Keratinocyte (primary cell): ENCODE measurements around the gene HLX.
A peak's percentile ranks its signal among the peaks of the same experiment; 100 is the strongest.

Experiments used
- CTCF ChIP-seq, 3 experiments: IDR thresholded peaks in 1 of 3; conservative IDR thresholded peaks in 1 of 3; optimal IDR thresholded peaks in 1 of 3; 2 replicates in 2 of 3; 3 replicates in 1 of 3; pipeline versions ENCODE3 to v1.5.1; 2011; ENCODE audit warnings: low read length in 3 of 3, mild to moderate bottlenecking in 3 of 3, moderate library complexity in 2 of 3, control low read depth in 1 of 3, inconsistent platforms in 1 of 3; ENCODE audit not compliant: insufficient read depth in 2 of 3; ENCODE audit errors: extremely low read depth in 1 of 3
- EZH2 ChIP-seq: IDR thresholded peaks from one replicate; pipeline ENCODE4 v1.6.1; 2012; ENCODE audit warnings: inconsistent platforms, mild to moderate bottlenecking, low read length, moderate library complexity

DNA sequence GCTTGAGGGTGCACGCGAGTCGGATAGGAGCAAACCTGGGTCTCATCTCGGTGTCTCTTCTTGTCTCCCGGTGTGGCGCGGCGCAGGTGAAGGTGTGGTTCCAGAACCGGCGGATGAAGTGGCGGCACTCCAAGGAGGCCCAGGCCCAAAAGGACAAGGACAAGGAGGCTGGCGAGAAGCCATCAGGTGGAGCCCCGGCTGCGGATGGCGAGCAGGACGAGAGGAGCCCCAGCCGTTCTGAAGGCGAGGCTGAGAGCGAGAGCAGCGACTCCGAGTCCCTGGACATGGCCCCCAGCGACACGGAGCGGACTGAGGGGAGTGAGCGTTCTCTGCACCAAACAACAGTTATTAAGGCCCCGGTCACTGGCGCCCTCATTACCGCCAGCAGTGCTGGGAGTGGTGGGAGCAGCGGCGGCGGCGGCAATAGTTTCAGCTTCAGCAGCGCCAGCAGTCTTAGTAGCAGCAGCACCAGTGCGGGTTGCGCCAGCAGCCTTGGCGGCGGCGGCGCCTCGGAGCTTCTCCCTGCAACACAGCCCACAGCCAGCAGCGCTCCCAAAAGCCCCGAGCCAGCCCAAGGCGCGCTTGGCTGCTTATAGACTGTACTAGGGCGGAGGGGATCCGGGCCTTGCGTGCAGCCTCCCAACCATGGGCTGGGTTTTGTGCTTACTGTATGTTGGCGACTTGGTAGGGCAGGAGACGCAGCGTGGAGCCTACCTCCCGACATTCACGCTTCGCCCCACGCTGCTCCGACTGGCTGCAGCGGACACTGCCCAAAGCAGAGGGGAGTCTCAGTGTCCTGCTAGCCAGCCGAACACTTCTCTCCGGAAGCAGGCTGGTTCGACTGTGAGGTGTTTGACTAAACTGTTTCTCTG is 5.1 kb downstream of the HLX start:
- TF ChIP-seq CTCF (optimal IDR thresholded peaks at IDR 0.05 in 1 of 3, IDR thresholded peaks at IDR 0.05 in 1 of 3, conservative IDR thresholded peaks at IDR 0.05 in 1 of 3; ENCODE audit: extremely low read depth in 1 of 3, insufficient read depth in 2 of 3, low read length in 3 of 3) (no peak), EZH2 (peak; percentile 65)
